Cerebellar nuclear complex (tissue), 1 donor: ENCODE measurements around the gene SLC45A2.

Source experiments
- DNase-seq, 2 experiments: peaks; one replicate each; lab custom pipeline; 2025; lab: John Stamatoyannopoulos, UW

SLC45A2 gene

DNA sequence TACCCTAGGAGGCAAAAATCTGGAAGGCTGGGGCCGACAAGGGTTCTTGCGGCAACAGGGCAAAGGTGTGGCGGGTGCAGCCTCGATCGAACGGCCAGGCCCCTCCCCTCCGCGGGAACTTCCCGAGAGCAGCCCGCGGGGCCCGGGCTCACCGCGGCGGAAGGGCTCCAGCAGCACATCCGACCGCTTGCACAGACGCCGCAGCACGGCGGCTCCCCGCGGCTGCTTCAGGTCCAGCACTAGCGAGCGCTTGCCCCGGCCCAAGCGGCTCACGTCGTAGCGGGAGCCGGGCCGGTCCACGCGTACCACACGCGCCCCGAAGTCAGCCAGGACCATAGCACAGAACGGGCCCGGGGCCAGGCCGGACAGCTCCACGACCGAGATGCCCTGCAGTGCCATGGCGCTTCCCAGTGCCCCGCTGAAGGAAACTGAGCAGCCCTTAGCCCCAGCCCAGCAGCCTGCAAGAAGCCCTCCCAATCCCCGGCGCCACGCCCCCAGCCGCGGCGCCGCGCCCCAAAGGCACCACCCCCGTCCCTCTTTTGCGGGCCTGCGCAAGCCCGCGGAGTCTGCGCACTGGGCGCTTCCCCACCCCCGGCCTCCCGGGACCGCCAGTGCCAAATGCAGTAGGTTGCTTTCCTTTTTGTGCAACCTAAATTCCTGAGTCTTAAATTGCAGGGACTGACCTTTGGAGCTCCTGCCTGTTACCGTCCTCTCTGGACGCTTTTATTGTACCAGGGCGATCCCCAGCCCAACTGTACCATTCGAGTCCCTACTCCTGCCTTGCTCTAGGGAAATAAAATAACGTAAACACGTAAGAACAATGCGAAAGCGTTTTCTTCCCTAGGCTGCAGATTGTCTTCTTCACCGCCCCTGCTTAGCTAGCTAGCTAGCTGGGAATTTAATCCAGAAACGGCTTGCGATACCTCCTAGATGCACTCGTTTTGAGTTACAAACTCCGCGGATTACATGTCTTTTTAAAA lies 23.4 kb upstream of the SLC45A2 start, which contains the start of gene AMACR:
TSS of gene AMACR (minus strand) at position 430 of the 980 bp plus-strand sequence. CDS start at position 399, 31 bp downstream.
- peak; percentile 11 to 83 for DNase-seq

- DNase-seq = no peak
These were observed 22.7 kb upstream of the SLC45A2 start for GRCh38 chr5:34007201-34007620.

DNA sequence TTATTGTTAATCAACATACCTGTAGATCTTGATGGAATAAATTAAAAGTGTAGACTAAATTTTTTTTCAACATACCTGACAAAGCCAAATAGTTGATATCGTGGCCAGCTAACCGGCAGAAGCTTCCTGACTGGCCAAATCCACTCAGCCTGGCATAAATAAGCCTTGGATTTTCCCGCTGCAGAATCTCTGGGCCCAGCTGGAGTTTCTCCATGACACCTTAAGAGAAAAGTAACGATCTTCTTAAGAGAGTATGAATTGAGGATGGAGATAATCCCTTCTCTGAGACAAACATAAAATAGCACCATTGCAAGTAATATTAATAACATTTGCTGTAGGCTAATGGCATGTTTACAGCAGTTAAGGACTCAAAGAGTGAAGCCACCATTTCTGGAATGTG lies 21.2 kb upstream of the SLC45A2 start:
- DNase-seq = no peak

- no peak for DNase-seq
These were observed 20.7 kb upstream of the SLC45A2 start for GRCh38 chr5:34005211-34005610.

DNA sequence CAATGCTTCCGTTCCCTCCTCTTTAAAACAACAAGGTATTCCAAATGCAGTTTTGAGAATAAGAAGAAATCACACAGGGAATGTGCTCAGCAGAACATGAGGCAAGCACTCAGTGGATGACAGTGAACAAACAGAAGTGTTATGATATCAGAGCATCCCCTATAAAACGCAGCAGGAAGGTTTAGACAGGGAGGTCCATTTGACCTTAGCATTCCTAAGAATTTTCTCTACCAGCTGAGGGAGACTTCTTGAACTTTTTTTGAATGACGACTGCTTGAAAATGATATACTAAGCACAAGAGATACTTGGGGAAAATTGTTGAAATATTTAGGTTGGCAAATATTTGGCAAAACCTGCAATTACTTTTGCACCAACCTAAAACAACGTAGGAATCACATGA lies 19.4 kb upstream of the SLC45A2 start:
- no peak for DNase-seq

DNA sequence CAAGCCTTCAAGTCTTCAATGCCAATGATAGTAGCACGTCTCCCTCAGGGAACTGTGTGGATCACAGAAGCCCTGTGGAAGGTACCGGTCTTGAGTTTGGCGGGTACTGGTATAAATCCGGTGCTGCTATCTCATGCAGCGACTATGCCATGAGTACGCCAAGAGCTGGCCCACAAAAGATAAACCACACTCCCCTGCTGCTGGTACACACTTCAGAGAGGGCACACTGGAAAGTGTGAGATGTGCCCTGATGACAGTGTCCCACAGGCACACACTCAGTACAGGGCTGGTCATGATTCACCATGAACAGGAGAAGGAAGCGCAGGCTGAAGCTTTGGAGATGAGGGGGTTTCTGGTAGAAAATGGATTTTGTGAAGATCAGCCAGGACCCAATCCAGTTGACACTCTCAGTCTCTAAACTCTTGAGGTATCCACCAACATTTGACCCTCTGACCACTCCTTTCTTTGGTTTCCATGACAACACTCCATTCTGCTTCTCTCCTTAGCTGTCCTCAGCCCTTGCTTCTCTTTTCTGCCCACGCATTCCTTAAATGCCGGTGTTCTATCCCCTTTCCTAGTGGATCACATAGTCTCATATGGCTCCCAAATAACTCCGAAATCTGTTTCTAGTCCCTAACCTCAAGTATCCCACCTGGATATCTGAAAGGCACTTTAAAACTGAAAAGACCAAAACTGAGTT lies 18.3 kb upstream of the SLC45A2 start:
- no peak for DNase-seq

DNA sequence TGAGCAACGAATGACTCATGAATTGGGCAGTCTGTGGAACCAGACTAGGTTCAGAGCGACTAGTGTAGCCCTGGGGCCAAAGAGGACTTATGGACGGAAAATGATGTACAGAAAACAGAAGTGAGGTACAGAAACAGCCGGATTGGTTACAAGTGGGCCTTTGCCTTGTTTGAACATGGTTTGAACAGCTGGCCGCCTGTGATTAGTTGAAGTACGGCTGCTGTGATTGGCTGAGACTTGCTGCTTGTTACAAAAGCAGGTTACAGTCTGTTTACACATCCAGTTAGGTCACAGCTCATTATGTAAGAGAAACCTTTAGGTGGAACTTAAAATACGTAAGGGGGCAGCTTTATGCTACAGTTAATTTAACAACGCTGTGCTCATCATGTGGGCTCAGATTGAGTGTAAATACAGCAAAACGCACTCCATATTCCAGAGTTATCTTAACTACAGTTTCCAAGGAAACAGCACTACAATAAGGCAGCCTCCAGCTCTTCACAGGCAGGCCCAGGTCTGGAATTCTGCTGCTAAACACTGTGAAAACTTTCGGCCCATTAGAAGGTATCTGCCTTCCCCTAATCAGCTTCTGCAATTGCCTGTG lies 16.8 kb upstream of the SLC45A2 start:
- no peak for DNase-seq

DNA sequence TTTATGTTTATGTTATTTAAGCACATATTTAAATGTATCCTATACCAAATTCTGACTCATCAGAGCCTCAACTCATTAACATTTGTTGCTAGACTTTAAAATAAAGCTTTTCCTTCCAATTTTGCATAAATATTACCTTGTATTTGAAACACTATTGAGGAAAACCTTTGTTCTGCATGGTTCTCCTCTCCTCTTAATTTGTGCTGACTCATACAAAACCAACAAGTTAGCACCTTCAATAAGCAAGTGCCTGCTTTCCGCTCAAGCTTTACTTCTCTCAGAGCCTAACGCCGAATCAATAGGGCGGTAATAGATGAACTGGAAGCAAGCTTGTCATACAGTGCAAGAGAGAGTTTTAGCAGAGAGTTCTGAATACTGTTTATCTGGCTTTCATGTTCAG lies 15.5 kb upstream of the SLC45A2 start:
- no peak for DNase-seq

- peak; percentile 9 to 64 for DNase-seq
These were observed 13.0 kb upstream of the SLC45A2 start for GRCh38 chr5:33997331-33997983.

- DNase-seq = no peak
These were observed 11.4 kb upstream of the SLC45A2 start for GRCh38 chr5:33995865-33996264.

DNA sequence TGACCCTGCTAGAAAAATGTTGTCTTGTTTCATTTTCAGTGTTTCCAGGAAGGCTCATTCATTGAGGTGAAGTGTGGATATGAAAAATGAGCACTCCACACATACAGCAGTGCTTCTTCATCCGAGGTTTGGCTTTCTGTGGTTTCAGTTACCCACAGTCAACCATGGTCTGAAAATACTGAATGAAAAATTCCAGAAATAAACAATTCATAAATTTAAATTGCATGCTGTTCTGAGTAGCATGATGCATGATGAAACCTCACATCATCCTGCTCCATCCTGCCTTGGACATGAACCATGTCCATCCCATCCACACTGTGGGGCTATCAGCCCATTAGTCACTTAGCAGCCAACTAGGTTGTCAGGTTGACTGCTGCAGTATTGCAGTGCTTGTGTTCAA lies 10.4 kb upstream of the SLC45A2 start:
- DNase-seq = no peak

DNA sequence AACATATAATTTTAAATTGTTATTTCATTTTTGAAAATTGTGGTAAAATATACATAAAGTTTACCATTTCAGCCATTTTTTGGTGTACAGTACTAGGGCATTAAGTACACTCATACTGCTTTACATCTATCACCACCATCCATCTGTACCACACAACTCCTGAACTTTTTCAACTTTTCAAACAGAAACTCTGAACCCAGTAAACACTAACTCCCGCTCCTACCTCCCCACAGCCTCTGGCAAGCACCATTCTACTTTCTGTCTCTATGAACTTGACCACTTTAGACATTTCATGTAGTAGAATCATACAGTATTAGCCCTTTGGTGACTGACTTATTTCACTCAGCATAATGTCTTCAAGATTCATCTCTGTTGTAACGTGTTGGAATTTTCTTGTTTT lies 8.4 kb upstream of the SLC45A2 start:
- no peak for DNase-seq

GRCh38 chr5:33985447-33985846 lies 954 bp upstream of the SLC45A2 start:
- DNase-seq = no peak

DNA sequence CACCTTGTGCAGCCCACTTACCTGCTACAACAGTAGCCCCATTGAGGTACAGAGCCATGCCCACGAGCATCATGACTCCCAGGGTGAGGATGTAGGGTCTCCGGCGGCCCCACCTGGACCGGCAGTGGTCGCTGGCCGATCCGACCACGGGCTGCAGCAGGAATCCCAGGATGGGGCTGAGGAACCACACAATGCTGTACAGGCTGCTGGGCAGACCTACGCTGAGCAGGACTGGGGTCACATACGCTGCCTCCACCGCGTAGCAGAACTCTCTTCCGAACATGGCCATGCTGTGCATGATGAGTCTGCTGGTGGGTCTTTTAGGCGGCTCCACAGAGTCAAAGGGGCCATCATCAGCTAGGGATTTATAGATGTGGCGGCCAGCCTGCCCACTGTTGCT lies 315 bp downstream of the SLC45A2 start:
- no peak for DNase-seq

DNA sequence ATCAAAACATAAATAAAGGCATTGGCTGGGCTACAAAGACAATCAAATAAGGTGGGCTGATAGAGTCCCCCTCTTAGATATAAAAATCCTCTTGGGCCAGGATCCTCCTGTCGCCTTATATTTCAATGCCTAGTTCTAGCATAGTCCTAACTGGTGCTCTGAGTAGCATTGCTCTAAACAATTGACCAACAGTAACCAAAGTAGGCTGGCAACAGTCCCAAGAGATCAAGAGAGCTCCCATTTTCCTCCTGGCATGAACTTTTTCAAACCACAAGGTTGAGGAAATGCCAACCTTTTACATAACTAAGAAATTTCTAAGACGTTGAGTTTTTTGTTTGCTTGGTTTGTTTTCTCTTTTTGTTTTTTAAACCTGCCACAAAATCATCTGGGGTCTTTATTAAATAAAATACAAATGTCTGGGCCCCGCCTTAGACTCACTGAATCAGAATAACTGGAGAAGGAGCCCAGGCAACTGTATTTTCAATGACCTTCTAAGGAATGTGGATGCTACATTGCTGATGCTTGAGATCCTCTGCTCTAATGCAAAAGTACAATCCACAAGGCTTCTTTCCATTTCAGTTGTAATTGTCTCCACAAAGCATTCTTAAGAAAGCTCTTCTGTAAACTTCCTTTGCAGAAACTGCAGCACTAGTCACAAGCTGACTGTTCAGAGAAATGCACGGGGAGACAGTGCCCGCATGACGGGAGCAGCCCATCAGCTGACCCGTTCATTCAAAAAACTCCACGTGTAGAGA lies 2.9 kb downstream of the SLC45A2 start:
- DNase-seq = no peak

DNA sequence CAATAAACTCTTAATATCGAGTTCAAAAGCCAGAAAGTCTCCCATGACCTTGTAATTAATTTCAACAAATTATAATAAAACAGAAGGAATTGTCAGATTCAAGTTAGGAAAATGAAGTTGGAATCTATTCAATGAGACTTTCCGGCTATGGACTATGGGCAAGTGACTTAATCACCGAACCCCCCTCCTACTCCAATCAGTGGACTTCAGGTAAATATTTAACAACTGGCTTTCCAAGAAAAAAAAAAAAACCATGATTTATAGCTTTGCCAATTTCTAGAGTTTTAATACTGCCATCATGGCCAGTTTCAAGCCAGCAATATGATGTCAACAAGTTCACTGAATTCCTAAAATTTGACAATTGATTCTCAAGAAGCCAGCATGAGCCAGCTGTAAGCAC lies 4.5 kb downstream of the SLC45A2 start:
- no peak for DNase-seq

- no peak for DNase-seq
These were observed 6.2 kb downstream of the SLC45A2 start for GRCh38 chr5:33978306-33978705.

GRCh38 chr5:33976307-33976706 lies 8.2 kb downstream of the SLC45A2 start:
- no peak for DNase-seq

GRCh38 chr5:33975852-33976251 lies 8.6 kb downstream of the SLC45A2 start:
- DNase-seq = no peak

DNA sequence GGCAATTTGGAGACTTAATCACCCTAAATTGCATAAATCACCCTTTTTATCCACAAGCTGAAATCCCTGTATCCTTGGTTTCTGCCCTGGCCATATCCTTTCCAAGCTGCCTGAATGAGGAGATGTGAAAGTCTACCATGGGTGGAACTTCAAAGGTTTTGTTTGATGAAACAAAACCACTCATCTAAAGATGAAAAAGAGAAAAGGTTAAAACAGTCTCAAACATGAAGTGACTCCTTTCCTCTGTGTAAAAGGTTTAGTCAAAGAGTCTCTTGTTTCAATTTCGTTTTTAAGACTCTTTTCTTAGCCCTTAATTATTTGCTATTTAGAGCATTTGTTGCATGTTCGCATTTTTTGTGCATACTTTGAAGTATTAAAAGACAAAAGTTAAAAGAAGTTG lies 11.2 kb downstream of the SLC45A2 start:
- DNase-seq = no peak
